MM.1S (cell line): Measurements from ENCODE around the gene HOXC4.
"Not testable (repeated sequence)": the region's sequence is repeated elsewhere in the genome, so short reads cannot be mapped to it uniquely, and the experiment has no call there.

Experiments used
- DNase-seq: peaks from one replicate; pipeline ENCODE4 v3.0.0-alpha.2; 2015
- H2AFZ ChIP-seq: fragments of 300-600 bp; sonication (generic); 2 replicates; pipeline ENCODE4 v1.6.0; 2016; ENCODE audit warnings: antibody characterized with exemption, low read length
- H3F3A ChIP-seq: fragments of 300-600 bp; sonication (generic); 2 replicates; pipeline ENCODE4 v1.6.1; 2016; ENCODE audit warnings: mild to moderate bottlenecking, antibody characterized with exemption, low read length, moderate library complexity, mixed read lengths; ENCODE audit not compliant: insufficient read depth
- H3K27ac ChIP-seq: fragments of 300-600 bp; sonication (generic); 2 replicates; pipeline ENCODE4 v1.5.1; 2016; ENCODE audit warnings: mild to moderate bottlenecking, low read length
- H3K27me3 ChIP-seq: fragments of 300-600 bp; sonication (generic); replicated peaks from 2 replicates; pipeline ENCODE4 v1.6.0; 2016; ENCODE audit warnings: low read length; ENCODE audit not compliant: insufficient read depth
- H3K36me3 ChIP-seq: fragments of 300-600 bp; sonication (generic); replicated peaks from 2 replicates; pipeline ENCODE4 v1.6.1; 2016; ENCODE audit warnings: mild to moderate bottlenecking, low read length, mixed read lengths; ENCODE audit not compliant: insufficient read depth
- H3K4me1 ChIP-seq: fragments of 300-600 bp; sonication (generic); 2 replicates; pipeline ENCODE4 v1.6.1; 2016; ENCODE audit warnings: low read length, mixed read lengths
- H3K4me2 ChIP-seq: fragments of 300-600 bp; sonication (generic); 2 replicates; pipeline ENCODE4 v1.6.0; 2016; ENCODE audit warnings: low read depth, low read length
- H3K4me3 ChIP-seq: fragments of 300-600 bp; sonication (generic); 2 replicates; pipeline ENCODE4 v1.5.1; 2016; ENCODE audit warnings: low read length, mixed read lengths
- H3K79me2 ChIP-seq: fragments of 300-600 bp; sonication (generic); 2 replicates; pipeline ENCODE4 v1.6.1; 2016; ENCODE audit warnings: mixed run types, low read length, mixed read lengths
- H3K9ac ChIP-seq: fragments of 300-600 bp; sonication (generic); 2 replicates; pipeline ENCODE4 v1.6.1; 2016; ENCODE audit warnings: low read length, mixed read lengths
- H3K9me2 ChIP-seq: fragments of 300-600 bp; sonication (generic); replicated peaks from 2 replicates; pipeline ENCODE4 v1.6.1; 2016; ENCODE audit warnings: mild to moderate bottlenecking, low read length, mixed read lengths; ENCODE audit not compliant: insufficient read depth
- H3K9me3 ChIP-seq: fragments of 300-600 bp; sonication (generic); replicated peaks from 2 replicates; pipeline ENCODE4 v1.6.1; 2016; ENCODE audit warnings: mild to moderate bottlenecking, low read length, mixed read lengths; ENCODE audit not compliant: insufficient read depth
- H4K20me1 ChIP-seq: fragments of 300-600 bp; sonication (generic); 2 replicates; pipeline ENCODE4 v1.6.1; 2016; ENCODE audit warnings: mild to moderate bottlenecking, low read length, moderate library complexity, mixed read lengths; ENCODE audit not compliant: insufficient read depth
- CTCF ChIP-seq: fragments of 300-600 bp; sonication (generic); IDR thresholded peaks from 2 replicates; pipeline ENCODE4 v1.5.1; 2016; ENCODE audit warnings: antibody characterized with exemption, low read length, mixed read lengths
- EZH2 ChIP-seq: fragments of 300-600 bp; sonication (generic); optimal IDR thresholded peaks from 2 replicates; pipeline ENCODE3; 2017; ENCODE audit warnings: low read depth, mild to moderate bottlenecking, antibody characterized with exemption, low read length, mixed read lengths
- EZH2phosphoT487 ChIP-seq: fragments of 300-600 bp; sonication (generic); IDR thresholded peaks from 2 replicates; pipeline ENCODE4 v1.6.1; 2018; ENCODE audit warnings: antibody characterized with exemption, low read length

Gene HOXC4

GRCh38 chr12:54075974-54076373 lies 22.3 kb downstream of the HOXC4 start:
- DNase-seq, result no peak
- Histone ChIP-seq H3K9me2 (no peaks in the 10 kb centered on the region), H3K4me3 (no peak overlapping the region), H3K4me2 (no peak overlapping the region), H3K9ac (no peak overlapping the region), H3K4me1 (no peaks in the 10 kb centered on the region), H3K79me2 (no peaks in the 10 kb centered on the region), H3F3A (no peaks in the 10 kb centered on the region), H3K36me3 (no peaks in the 10 kb centered on the region), H4K20me1 (no peaks in the 10 kb centered on the region), H3K27me3 (no peaks in the 10 kb centered on the region), H3K9me3 (no peaks in the 10 kb centered on the region), H3K27ac (no peak overlapping the region), H2AFZ (no peak overlapping the region)
- TF ChIP-seq EZH2 (no peak), EZH2phosphoT487 (no peak), CTCF (no peak)

DNA sequence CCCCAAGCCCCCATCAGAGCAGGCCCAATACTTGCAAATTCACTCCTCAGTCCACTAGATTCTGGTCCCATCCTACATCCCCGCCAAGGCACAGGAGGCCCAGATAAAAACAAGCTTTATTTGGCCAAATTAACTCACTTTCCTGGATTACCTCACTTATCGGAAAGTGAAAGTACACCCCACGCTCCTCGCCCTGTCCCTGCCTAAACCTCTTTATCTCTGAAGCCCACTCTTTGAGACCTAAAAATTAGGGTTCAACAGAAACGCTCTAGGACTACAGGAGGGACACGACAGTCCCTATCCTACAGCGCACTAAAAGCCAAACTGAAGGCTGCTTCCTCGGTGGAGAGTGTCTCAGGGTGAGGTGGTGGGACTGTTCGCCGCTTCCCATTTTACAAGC lies 24.2 kb downstream of the HOXC4 start:
- H3F3A ChIP-seq, H3K27me3 ChIP-seq, H3K9me3 ChIP-seq, H3K36me3 ChIP-seq, H4K20me1 ChIP-seq, H3K4me2 ChIP-seq, DNase-seq, H3K4me3 ChIP-seq, H3K4me1 ChIP-seq, H2AFZ ChIP-seq, H3K79me2 ChIP-seq, H3K27ac ChIP-seq, H3K9me2 ChIP-seq, H3K9ac ChIP-seq: not testable (repeated sequence)

DNA sequence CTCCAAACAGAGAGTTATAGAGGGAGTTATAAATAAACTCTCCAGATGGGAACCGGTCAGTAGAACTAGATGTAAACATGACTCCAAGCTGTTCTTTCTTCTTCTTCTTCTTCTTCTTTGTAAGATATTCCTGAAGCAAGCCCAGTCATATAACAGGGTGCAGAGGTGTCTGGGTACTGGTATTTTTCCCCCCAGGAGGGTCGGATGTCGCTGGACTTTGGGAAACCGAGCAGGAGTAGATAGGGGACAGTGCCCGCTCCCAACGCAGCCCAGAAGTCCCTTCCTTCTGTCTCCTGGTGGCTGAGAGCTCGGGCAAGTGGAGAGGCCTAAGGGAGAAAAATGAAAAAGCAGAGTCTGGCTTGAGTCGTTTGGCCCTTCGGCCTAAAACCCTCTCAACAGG lies 25.5 kb downstream of the HOXC4 start:
- H4K20me1 ChIP-seq, H3K27ac ChIP-seq, DNase-seq, H3K36me3 ChIP-seq, H3F3A ChIP-seq, H3K4me1 ChIP-seq, H3K9me3 ChIP-seq, H3K9me2 ChIP-seq, H3K27me3 ChIP-seq, H3K4me2 ChIP-seq, H3K79me2 ChIP-seq, H2AFZ ChIP-seq, H3K9ac ChIP-seq, H3K4me3 ChIP-seq: not testable (repeated sequence)

- H3K9ac ChIP-seq, H3K4me2 ChIP-seq, H3K9me2 ChIP-seq, H4K20me1 ChIP-seq, H3K79me2 ChIP-seq, H2AFZ ChIP-seq, H3K4me1 ChIP-seq, H3F3A ChIP-seq, H3K4me3 ChIP-seq, H3K27me3 ChIP-seq, DNase-seq, H3K9me3 ChIP-seq, H3K27ac ChIP-seq, H3K36me3 ChIP-seq: not testable (repeated sequence)
Measured at GRCh38 chr12:54080008-54080924, 26.6 kb downstream of the HOXC4 start.

DNA sequence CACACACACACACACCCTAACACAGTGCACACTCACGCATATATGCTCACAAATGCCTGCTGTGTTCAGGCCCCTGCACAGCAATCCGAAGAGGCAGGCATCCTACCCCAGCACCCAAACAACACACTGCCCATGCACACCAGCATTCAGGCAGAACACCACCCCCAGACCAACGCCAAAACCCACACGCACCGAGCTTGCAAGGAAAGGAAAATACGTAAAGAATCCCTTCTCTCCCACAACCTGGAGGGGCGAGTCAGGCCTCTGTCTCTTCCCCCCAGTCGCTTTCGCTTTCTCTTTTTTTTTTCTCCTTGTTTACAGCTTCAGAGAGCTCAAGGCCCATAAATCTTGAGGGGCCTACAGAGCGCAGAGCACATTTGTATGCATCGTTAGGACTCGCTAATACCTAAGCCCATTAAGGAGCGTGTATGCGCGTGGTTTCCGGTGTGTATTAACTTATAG lies 27.4 kb downstream of the HOXC4 start:
- not testable (repeated sequence) for H3F3A ChIP-seq, H3K4me3 ChIP-seq, H3K9ac ChIP-seq, H3K4me1 ChIP-seq, H3K9me3 ChIP-seq, H3K27ac ChIP-seq, H3K36me3 ChIP-seq, H3K27me3 ChIP-seq, DNase-seq, H4K20me1 ChIP-seq, H3K79me2 ChIP-seq, H3K9me2 ChIP-seq
- Histone ChIP-seq H3K4me2 (peak overlapping the region; percentile 47; the same call in 1 of the 2 replicates), H2AFZ (0 out of 2 replicates have a peak overlapping the region, but pooled peaks have one; percentile 35)

GRCh38 chr12:54081581-54082396 lies 28.2 kb downstream of the HOXC4 start:
- not testable (repeated sequence) for H3K9me2 ChIP-seq, H3K4me1 ChIP-seq, H3K36me3 ChIP-seq, H3K9me3 ChIP-seq, DNase-seq, H3K79me2 ChIP-seq, H3K9ac ChIP-seq, H3K27ac ChIP-seq, H3K27me3 ChIP-seq, H4K20me1 ChIP-seq, H3F3A ChIP-seq
- Histone ChIP-seq H2AFZ (peak overlapping the region; percentile 65; the same call in 1 of the 2 replicates), H3K4me2 (peak overlapping the region; percentile 59; the same call in 1 of the 2 replicates), H3K4me3 (peak overlapping the region; percentile 49)
